Spleen (tissue), 7 donors: ENCODE data around the gene DDX5.

Experiments used
- POLR2A ChIP-seq, 3 donors: fragments of 450-650 bp; IDR thresholded peaks; one replicate each; pipeline ENCODE4 v1.5.1; 2017; ENCODE audit warnings: antibody characterized with exemption in 3 of 3, mild to moderate bottlenecking in 1 of 3
- TF ChIP-seq, protein P1 (sequence below), 11 experiments: fragments of 200-600 bp in 7 of 11; fragments of 450-650 bp in 4 of 11; sonication (generic) in 4 of 11; IDR thresholded peaks in 8 of 11; conservative IDR thresholded peaks in 3 of 11; 1 replicate in 7 of 11; 2 replicates in 4 of 11; pipeline versions ENCODE4 v1.4.0 to v1.8.0; 2016 to 2021; ENCODE audit warnings: antibody characterized with exemption in 11 of 11, inconsistent platforms in 4 of 11, mild to moderate bottlenecking in 1 of 11
- donor health status: DM: no; HTN: no; CAD: no; lungs with moderate emphysema.
- donor health status: DM: no; HTN: no; CAD: no.
- donor health status: DM: no; HTN: no; CAD: no.

DNA sequence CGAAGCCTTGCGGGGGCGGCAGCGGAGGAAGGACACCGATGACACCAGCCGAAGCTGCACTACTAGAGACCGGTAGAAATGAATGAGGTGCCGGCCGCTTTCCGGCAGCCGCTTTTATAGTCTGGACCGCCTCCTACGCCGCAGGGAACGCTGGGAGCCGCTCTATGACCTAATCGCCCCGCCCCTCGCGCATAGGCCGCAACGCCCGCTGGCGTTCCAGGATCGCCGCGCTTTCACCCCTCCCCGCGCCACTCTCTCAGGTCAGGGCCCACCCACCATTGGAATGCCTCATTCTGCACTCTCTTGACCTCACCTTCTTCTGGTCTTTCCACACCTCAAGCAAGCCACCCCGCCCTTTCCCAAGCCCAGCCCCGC is at the start of gene DDX5:
- TF ChIP-seq, protein P1, sequence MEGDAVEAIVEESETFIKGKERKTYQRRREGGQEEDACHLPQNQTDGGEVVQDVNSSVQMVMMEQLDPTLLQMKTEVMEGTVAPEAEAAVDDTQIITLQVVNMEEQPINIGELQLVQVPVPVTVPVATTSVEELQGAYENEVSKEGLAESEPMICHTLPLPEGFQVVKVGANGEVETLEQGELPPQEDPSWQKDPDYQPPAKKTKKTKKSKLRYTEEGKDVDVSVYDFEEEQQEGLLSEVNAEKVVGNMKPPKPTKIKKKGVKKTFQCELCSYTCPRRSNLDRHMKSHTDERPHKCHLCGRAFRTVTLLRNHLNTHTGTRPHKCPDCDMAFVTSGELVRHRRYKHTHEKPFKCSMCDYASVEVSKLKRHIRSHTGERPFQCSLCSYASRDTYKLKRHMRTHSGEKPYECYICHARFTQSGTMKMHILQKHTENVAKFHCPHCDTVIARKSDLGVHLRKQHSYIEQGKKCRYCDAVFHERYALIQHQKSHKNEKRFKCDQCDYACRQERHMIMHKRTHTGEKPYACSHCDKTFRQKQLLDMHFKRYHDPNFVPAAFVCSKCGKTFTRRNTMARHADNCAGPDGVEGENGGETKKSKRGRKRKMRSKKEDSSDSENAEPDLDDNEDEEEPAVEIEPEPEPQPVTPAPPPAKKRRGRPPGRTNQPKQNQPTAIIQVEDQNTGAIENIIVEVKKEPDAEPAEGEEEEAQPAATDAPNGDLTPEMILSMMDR (IDR thresholded peaks at IDR 0.05 in 8 of 11, conservative IDR thresholded peaks at IDR 0.05 in 3 of 11) = peak in 1 of 11 experiments; percentile 19
- peak; percentile 95 to 98 (median 97) for TF ChIP-seq POLR2A (IDR thresholded peaks at IDR 0.05)
